Hepatocyte (in vitro differentiated cells): ENCODE results near the gene EXOC2. TPM values are rescaled to one million over a fixed set of nuclear protein-coding genes. Genes with fewer than 3 reads are reported as not detected.

Experiments
- DNase-seq: peaks from one replicate; pipeline ENCODE4 v3.0.0-alpha.2; 2016; ENCODE audit warnings: low spot score
- H2AFZ ChIP-seq: fragments of 200-600 bp; sonication (generic); 2 replicates; pipeline ENCODE4 v1.6.0; 2016; ENCODE audit warnings: antibody characterized with exemption, mild to moderate bottlenecking
- H3K27ac ChIP-seq: fragments of 200-600 bp; sonication (generic); 2 replicates; pipeline ENCODE4 v1.5.1; 2016; ENCODE audit warnings: mild to moderate bottlenecking
- H3K27me3 ChIP-seq: fragments of 200-600 bp; sonication (generic); 2 replicates; pipeline ENCODE4 v1.6.1; 2016
- H3K36me3 ChIP-seq: fragments of 200-600 bp; sonication (generic); replicated peaks from 2 replicates; pipeline ENCODE4 v1.5.1; 2016; ENCODE audit warnings: low read depth; ENCODE audit not compliant: insufficient read depth
- H3K4me1 ChIP-seq: fragments of 200-600 bp; sonication (generic); 2 replicates; pipeline ENCODE4 v1.5.1; 2016; ENCODE audit warnings: mild to moderate bottlenecking, moderate library complexity; ENCODE audit not compliant: insufficient read depth
- H3K4me2 ChIP-seq: fragments of 200-600 bp; sonication (generic); 2 replicates; pipeline ENCODE4 v1.6.0; 2016
- H3K4me3 ChIP-seq: fragments of 200-600 bp; sonication (generic); 2 replicates; pipeline ENCODE4 v1.5.1; 2016; ENCODE audit warnings: mild to moderate bottlenecking
- H3K79me2 ChIP-seq: fragments of 200-600 bp; sonication (generic); 2 replicates; pipeline ENCODE4 v1.6.0; 2017; ENCODE audit warnings: mild to moderate bottlenecking
- H3K9me2 ChIP-seq: fragments of 200-600 bp; sonication (generic); replicated peaks from 2 replicates; pipeline ENCODE4 v1.6.0; 2017; ENCODE audit warnings: mild to moderate bottlenecking; ENCODE audit not compliant: insufficient read depth
- H3K9me3 ChIP-seq: fragments of 200-600 bp; sonication (generic); 2 replicates; pipeline ENCODE4 v1.5.1; 2016; ENCODE audit warnings: low read depth, mild to moderate bottlenecking
- H4K20me1 ChIP-seq: fragments of 200-600 bp; sonication (generic); 2 replicates; pipeline ENCODE4 v1.6.0; 2016; ENCODE audit warnings: mild to moderate bottlenecking; ENCODE audit not compliant: insufficient read depth, poor library complexity, severe bottlenecking
- EZH2 ChIP-seq: fragments of 200-600 bp; sonication (generic); IDR thresholded peaks from 2 replicates; pipeline ENCODE4 v1.6.1; 2016; ENCODE audit warnings: antibody characterized with exemption, mild to moderate bottlenecking, borderline replicate concordance
- EZH2phosphoT487 ChIP-seq: fragments of 200-600 bp; sonication (generic); IDR thresholded peaks from one replicate; pipeline ENCODE4 v1.6.1; 2018; ENCODE audit warnings: antibody characterized with exemption, mild to moderate bottlenecking, low read depth, moderate library complexity; ENCODE audit not compliant: unreplicated experiment, severe bottlenecking
- WGBS: methylation state at CpG from one replicate; pipeline ENCODE4 v1.1.6; 2016; ENCODE audit warnings: low lambda C conversion rate; ENCODE audit errors: missing lambda C conversion rate; 5-methylcytosine and 5-hydroxymethylcytosine counted together
- polyA plus RNA-seq: library from polyadenylated mRNA; unstranded; fragments of >200 nt; fragmentation: Nextera tagmentation; extraction: Ambion mirVana; gene quantifications from 2 replicates; pipeline ENCODE4 v1.2.1, GENCODE V29; 2016
- total RNA-seq: library from RNA; depleted of rRNA; stranded (reverse); fragments of >200 nt; gene quantifications from 2 replicates; pipeline ENCODE4 v1.2.3, GENCODE V29; 2014
- TF ChIP-seq, protein P1 (sequence below): fragments of 200-600 bp; sonication (generic); IDR thresholded peaks from 2 replicates; pipeline ENCODE4 v1.5.1; 2016; ENCODE audit warnings: antibody characterized with exemption, mild to moderate bottlenecking; ENCODE audit not compliant: poor library complexity

Gene EXOC2
- total and polyA plus RNA-seq, 2 experiments from 2014 or later: 15.4 to 27.0 TPM

- DNase-seq: no peak
- H3K27ac ChIP-seq: no peak overlapping the region
- H3K9me3 ChIP-seq: no peaks in the 10 kb centered on the region
- H3K27me3 ChIP-seq: no peaks in the 10 kb centered on the region
- WGBS: 95% methylated on average over 6 of the region's 6 CpGs
- H3K79me2 ChIP-seq: no peaks in the 10 kb centered on the region
- no peak overlapping the region for H3K4me3 ChIP-seq
- H4K20me1 ChIP-seq: no peaks in the 10 kb centered on the region
- H3K36me3 ChIP-seq: peaks cover 1% of the 10 kb centered on the region
- TF ChIP-seq EZH2phosphoT487 (no peak), EZH2 (no peak)
- H3K4me1 ChIP-seq: no peaks in the 10 kb centered on the region
- no peak overlapping the region for H2AFZ ChIP-seq
- H3K9me2 ChIP-seq: no peaks in the 10 kb centered on the region
- H3K4me2 ChIP-seq: no peak overlapping the region
Measured at GRCh38 chr6:490251-491037, 202.5 kb downstream of the EXOC2 start.

GRCh38 chr6:489762-490161 lies 203.2 kb downstream of the EXOC2 start:
- H3K4me2 ChIP-seq: no peak overlapping the region
- H3K27ac ChIP-seq: no peak overlapping the region
- H3K9me3 ChIP-seq: no peaks in the 10 kb centered on the region
- no peaks in the 10 kb centered on the region for H3K79me2 ChIP-seq
- no peaks in the 10 kb centered on the region for H3K4me1 ChIP-seq
- no peak overlapping the region for H3K4me3 ChIP-seq
- no peak for DNase-seq
- no peaks in the 10 kb centered on the region for H3K9me2 ChIP-seq
- no peaks in the 10 kb centered on the region for H3K36me3 ChIP-seq
- TF ChIP-seq EZH2: no peak
- TF ChIP-seq, protein P1, sequence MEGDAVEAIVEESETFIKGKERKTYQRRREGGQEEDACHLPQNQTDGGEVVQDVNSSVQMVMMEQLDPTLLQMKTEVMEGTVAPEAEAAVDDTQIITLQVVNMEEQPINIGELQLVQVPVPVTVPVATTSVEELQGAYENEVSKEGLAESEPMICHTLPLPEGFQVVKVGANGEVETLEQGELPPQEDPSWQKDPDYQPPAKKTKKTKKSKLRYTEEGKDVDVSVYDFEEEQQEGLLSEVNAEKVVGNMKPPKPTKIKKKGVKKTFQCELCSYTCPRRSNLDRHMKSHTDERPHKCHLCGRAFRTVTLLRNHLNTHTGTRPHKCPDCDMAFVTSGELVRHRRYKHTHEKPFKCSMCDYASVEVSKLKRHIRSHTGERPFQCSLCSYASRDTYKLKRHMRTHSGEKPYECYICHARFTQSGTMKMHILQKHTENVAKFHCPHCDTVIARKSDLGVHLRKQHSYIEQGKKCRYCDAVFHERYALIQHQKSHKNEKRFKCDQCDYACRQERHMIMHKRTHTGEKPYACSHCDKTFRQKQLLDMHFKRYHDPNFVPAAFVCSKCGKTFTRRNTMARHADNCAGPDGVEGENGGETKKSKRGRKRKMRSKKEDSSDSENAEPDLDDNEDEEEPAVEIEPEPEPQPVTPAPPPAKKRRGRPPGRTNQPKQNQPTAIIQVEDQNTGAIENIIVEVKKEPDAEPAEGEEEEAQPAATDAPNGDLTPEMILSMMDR: no peak
- TF ChIP-seq EZH2phosphoT487: no peak
- no peaks in the 10 kb centered on the region for H3K27me3 ChIP-seq
- H2AFZ ChIP-seq: no peak overlapping the region
- WGBS: 97% methylated on average over 11 of the region's 11 CpGs
- no peaks in the 10 kb centered on the region for H4K20me1 ChIP-seq

DNA sequence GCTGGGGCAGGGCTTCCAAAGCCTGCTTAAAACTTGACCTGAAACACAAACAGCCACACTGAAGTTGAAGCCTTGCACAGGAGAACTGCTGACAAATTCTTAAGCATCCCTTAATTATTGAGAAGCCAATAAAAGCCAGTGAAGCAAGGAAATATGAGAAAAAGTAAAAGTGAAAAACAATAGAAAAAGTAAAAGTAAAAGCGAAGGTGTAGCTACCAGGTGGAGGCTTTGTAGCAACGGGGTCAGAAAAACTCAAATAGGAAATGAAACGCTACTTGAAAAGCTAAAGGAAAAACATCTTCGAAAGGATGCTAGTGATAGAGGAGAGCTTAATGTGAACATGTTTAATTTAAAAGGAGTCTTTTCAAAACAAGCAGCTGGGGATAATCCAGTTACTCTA lies 203.9 kb downstream of the EXOC2 start:
- no peak for DNase-seq
- Histone ChIP-seq H3K27ac (no peak overlapping the region), H3K27me3 (no peaks in the 10 kb centered on the region), H3K9me3 (no peaks in the 10 kb centered on the region), H3K4me1 (no peaks in the 10 kb centered on the region), H3K4me2 (no peak overlapping the region), H3K36me3 (no peaks in the 10 kb centered on the region), H3K79me2 (no peaks in the 10 kb centered on the region), H3K9me2 (no peaks in the 10 kb centered on the region), H2AFZ (no peak overlapping the region), H3K4me3 (no peak overlapping the region), H4K20me1 (no peaks in the 10 kb centered on the region)
- WGBS: 90% methylated on average over 4 of the region's 4 CpGs
- TF ChIP-seq EZH2phosphoT487: no peak
- TF ChIP-seq EZH2: no peak
- TF ChIP-seq, protein P1: no peak

DNA sequence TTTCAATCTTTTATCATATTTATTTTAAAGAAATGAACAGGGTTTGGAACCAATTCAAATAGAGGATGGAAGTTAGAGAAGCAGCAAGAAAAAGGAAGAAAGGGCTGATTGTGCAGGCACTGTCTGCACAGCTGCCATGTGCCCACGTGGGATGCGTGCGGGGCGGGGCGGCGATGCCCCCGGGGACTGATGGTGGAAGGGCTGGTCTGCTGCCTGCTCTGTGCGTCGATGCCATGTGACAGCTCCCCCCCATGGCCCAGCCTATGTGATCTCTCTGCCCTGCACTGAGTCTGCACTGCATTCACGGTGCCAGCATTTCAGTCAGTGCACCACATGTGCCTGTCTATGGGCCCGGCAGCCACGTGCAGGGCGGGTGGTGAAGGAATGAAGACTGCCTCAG lies 205.0 kb downstream of the EXOC2 start:
- 98% methylated on average over 13 of the region's 13 CpGs for WGBS
- H4K20me1 ChIP-seq: no peaks in the 10 kb centered on the region
- TF ChIP-seq EZH2 (no peak), EZH2phosphoT487 (no peak)
- TF ChIP-seq, protein P1: no peak
- no peaks in the 10 kb centered on the region for H3K4me1 ChIP-seq
- H3K4me2 ChIP-seq: no peak overlapping the region
- no peaks in the 10 kb centered on the region for H3K9me2 ChIP-seq
- no peaks in the 10 kb centered on the region for H3K27me3 ChIP-seq
- H3K36me3 ChIP-seq: no peaks in the 10 kb centered on the region
- H3K9me3 ChIP-seq: no peaks in the 10 kb centered on the region
- H2AFZ ChIP-seq: no peak overlapping the region
- no peak overlapping the region for H3K27ac ChIP-seq
- no peak for DNase-seq
- no peak overlapping the region for H3K4me3 ChIP-seq
- no peaks in the 10 kb centered on the region for H3K79me2 ChIP-seq
